Right ventricle myocardium superior (tissue), 1 donor: Measurements from ENCODE around the gene ARID5B. TPM values are rescaled to one million over a fixed set of nuclear protein-coding genes. Genes with fewer than 3 reads are reported as not detected.

Experiments used
- ATAC-seq: fragments of 200-7000 bp; cut with Tn5 transposase; one replicate; pipeline ENCODE4 v1.9.1; 2020; ENCODE audit warnings: mild to moderate bottlenecking; ENCODE audit not compliant: poor library complexity
- DNase-seq: peaks from one replicate; pipeline ENCODE4 v3.0.0-alpha.2; 2020
- intact Hi-C: fragments of 100-400 bp; cut with DNase I; formaldehyde crosslinking; loops from one replicate; pipeline ENCODE4 v1.11.2; 2022
- total RNA-seq: library from RNA; stranded (reverse); fragmentation: NEBNext Ultra II Directional; extraction: Animal tissue kit (Norgen Biotek cat#: 25700); gene quantifications from one replicate; pipeline ENCODE4 v1.2.1, GENCODE V29; 2021
- donor health status: DM: no; HTN: yes; CAD: no; lungs with severe emphysema.

The ARID5B gene
- total RNA-seq, 1 donor from 2014 or later: 13.2 TPM

DNA sequence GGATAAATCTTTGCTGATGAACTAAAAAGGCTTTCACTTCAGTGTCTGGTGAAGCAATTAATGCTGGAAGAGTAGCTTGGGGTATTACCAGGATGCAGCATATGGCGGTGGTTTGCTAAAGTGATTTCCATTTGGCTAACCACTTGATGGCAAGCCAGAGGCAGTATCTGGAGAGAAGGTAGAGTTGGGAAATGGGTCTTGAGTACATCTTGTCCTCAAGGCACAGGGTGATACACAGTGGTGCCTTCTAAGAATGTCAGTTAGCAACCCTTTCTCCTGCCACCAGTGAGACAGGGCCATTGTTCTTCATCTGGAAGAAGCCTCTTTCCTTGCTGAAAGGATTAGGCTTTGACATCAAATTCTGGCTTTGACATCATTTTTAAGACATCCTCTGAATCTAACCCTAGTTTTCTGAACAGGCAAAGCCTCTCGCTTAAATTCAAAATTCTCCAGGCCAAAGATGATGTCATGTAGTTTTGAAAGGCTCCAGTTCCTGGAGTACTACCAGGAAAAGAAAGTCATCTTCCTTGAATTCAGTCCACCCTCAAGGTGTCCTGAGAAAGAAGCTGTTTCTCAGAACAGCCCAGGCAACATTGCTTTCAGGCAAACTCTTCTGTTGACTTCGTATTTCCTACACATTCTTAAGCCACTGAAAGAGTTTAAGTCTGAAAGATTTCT is 162.4 kb downstream of the ARID5B start:
- ATAC-seq: peak; percentile 81
- intact Hi-C loops: no loop called here

DNA sequence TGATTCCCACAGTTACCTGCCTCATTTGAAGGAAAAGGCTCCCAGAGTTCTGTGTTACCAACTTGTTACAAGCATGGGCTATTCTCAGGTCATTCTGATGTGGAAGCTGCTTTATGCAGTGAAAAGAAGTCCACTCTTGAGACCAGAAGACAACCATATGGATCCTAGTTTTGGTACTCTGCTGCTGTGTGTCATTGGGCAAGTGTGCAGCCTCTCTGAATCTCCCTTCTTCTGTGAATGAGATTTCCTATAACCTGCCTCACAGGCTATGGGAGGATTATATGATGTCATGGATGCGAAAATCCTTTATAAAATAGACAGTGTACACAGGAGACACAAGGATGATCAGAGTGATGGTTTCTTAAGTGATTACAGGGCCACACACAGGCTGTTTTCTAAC is 166.1 kb downstream of the ARID5B start:
- intact Hi-C loops: no loop called here
- DNase-seq (no peak), ATAC-seq (no peak)

More for the DNA sequence above, 162.4 kb downstream of the ARID5B start:
- DNase-seq: no peak

DNA sequence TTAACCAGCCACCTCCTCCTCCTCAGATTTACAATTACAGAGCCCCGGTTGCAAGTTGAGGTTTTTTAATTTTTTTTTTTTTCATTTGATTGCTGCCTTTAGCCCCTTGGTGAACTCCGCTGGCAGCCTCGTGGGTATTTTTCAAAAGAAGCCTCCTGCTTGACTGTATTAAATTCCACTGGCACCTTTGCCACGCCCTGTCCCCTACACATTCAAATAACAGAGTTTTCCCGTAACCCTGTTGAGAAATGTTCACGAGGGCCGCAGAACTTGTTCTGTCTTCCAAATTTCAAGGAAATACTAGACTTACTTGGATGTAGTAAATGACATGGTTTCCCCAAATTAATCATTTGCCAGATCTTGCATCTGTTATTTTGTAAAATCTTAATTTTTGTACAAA is 167.0 kb downstream of the ARID5B start:
- DNase-seq (no peak), ATAC-seq (no peak)
- intact Hi-C loops: no loop called here

DNA sequence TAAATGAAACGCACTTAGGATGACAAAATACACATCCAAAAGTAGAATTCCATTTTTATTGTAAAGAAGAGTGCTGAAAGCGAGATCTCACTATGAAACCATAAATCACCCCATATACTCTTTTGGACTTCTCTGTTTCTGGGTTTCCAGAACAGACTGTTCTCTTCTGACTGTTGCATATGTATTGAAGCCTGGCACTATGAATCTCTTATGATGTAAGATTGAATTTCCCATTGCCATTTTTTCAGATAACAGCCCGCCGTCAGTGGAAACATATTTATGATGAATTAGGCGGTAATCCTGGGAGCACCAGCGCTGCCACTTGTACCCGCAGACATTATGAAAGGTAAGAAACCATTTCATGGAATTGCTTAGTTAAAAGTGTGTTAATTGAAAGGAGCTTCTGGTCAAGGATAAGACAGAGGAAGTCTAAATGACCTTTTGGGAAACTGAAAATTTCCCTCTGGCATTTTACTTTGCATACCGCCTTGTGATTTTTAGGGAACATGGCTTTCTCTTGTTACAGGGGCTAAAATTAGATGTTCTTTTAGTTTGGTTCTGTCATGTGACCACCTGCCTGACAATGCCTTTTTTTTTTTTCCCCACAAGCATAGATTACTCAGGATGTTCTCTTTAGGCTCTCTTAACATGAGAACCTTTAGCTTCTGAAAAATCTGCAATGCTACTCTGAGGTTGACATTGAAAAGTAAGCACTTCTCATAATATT is 168.1 kb downstream of the ARID5B start:
- DNase-seq: no peak

DNA sequence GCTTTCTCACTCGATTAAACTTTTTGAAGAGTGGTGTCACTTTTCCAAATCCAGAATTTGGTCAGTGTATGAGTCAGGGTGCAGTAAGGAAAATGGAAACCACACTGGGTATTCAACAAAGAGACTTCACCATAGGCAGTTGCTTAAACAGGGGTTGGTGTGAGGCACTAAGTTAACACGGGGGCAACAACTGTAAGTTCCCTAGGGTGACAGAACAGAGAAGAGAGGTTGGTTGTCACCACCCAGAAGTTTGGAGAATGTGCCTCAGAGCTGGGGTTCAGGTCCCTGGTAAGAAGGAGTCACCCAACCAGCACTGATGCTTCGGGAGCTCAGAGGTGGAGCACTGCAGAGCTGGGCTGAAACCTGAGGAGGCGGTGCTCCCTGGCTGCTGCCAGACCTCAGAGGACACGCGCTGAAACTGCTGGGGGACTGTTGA is 170.4 kb downstream of the ARID5B start:
- no peak for DNase-seq
- no peak for ATAC-seq
- intact Hi-C loops: no loop called here

More for the DNA sequence above, 168.1 kb downstream of the ARID5B start:
- intact Hi-C loops: no loop called here
- peak; percentile 74 for ATAC-seq

DNA sequence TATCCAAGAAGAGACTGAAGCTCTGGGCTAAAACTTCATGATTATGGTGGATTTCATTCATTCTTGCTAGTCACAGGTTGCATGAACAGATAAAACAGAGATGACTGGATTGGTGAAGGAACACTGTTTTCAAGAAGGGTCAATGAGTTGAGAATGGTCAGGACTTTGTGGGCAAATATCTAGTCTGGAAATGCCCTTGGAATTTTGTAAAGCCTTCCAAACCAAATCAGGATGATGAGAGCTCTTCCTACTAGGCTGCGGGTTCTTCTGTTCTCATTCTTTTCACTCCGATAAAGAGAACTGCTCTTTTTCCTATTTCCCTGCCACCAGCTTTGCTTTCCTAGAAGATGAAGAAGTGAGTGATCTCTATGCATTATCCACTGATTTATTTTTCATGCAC is 171.4 kb downstream of the ARID5B start:
- intact Hi-C loops: no loop called here
- ATAC-seq (no peak), DNase-seq (no peak)

DNA sequence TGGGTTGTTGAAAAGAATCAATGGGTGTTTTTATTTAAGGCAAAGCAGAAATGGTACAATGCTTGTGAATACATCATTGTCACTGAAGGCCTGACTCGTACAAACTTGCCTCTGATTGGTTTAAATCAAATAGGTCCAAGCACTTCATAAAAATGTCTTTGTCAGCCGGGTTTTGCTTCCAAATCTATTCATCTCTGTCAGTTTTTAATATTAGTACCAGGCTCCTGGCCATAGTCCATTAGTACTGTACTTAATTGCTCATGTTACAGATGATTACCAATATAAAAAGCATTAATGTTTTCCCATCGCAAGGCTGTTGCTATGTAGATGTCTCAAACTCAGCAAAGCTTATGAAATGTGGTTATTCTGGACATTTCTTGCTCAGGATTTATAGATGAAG is 171.9 kb downstream of the ARID5B start:
- ATAC-seq: no peak
- no peak for DNase-seq
- intact Hi-C loops: no loop called here

DNA sequence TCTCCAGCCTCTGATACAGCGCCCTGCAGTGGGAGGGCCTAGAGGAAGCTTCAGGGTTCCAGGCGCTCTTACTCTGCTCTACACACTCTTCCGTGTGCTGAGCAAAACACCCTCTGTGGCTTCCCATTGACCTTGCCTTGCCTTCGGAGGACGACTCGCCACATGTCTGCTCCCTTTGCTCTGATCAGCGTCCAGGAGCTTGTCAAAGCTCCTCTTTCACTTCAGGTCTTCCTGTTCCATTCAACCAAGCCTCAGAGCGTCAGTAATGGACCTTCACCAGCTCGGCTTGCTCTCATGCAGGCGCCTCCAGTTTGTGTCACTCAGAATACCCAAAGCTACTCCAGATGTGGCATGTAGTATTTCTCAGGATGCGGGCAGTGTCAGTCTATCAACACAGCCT is 173.9 kb downstream of the ARID5B start:
- intact Hi-C loops: no loop called here
- DNase-seq: no peak
- ATAC-seq: peak; percentile 68

DNA sequence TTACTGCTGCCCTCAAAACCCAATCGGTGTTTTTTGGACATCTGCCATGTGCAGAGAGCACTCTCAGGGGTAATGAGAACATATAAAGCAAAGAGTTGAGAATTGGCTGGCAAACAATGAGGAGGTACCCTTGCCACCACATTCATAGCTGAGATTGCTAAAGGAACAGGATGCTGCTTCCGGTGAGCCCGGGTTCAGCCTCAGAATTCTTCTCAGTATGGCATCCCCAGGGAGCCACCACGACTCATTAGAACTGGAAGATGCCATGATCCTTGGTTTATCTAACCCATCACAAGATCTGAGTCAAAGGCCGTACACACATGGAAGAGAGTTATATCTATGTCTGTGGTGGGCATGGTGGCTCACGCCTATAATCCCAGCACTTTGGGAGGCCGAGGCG is 174.4 kb downstream of the ARID5B start:
- ATAC-seq: no peak
- intact Hi-C loops: no loop called here

DNA sequence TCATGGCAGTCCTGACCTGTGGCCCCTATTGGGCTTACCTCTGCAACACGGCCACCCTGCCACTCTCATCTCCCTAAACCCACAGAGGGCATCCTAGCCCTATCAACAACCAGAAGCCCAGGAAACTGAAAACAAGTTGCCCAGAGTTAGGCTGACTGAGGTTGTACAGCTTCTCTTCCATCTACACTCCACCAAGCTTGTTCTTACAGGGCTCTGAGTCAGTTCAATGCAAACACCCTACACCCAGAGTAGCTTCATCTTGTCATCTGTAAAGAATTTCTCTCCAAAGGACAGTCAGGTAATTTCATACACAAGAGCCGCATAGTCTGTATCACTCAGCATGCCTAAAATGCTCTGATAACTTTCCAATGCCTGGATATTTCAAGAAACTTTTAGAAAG is 175.4 kb downstream of the ARID5B start:
- intact Hi-C loops: no loop called here
- ATAC-seq (no peak), DNase-seq (no peak)

More for the DNA sequence above, 174.4 kb downstream of the ARID5B start:
- no peak for DNase-seq

DNA sequence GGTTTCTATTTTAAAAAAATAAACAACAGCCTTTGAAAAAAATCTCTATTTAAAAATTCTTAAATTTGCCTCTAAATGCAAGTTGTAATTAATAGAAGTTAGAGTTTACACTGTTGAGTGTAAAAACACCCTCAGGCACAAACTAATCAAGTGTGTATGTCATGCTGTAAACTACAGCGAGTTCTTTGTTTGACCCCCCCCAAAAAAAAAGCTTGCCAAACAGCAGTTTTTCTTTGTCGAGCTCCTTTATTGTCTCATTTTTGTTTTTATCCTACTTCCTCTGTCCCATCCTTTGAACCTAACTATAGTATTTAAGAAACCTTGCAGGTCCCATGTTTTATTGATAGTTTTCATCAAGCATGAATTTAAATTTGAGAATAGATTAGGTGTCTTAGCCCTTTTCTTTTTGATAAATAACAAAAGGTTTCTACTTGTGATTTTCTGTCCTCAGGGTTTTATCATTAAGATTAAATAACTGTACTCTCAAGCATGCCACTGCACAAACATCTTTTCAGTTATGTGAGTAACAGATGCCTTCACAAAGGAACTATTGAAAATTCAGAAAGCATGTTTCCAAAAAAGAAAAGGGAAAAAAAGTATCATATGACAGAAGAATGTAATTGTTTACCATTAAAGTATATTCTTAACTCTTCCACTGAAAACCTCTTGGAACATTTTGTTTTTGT is 176.0 kb downstream of the ARID5B start:
- intact Hi-C loops: no loop called here
- no peak for DNase-seq
- ATAC-seq: no peak

DNA sequence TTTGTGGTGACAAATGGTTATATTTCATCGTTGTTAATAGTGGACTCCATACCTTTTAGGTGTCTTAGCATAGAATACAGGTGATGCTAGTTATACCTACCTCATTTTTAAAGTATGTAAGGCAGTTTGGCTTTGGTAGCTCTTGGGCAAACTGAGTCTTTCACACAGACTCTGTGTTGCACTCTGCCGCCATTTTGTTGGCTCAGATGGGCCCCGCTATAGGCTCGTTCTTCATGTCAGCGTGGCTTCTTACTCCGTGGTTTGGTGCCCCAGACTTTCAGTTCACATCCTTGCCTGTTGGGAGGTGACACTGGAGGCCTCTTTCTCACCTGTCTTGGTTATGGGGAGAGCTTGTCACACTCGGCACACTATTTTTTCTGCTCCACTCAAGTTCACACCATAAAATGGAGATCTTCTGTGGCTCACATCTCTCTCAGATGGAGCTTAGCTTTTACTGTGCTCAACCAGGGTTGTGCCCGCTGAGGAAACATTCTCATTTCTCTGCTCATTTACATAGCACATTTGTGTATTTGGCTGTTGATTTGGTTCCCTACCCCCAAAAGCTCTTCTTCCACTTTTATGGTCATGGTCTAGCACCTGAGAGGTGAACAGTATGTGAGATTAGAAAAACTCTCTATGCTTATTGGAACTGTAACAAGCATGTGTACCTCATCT is 178.5 kb downstream of the ARID5B start:
- no peak for ATAC-seq
- no peak for DNase-seq
- intact Hi-C loops: no loop called here

DNA sequence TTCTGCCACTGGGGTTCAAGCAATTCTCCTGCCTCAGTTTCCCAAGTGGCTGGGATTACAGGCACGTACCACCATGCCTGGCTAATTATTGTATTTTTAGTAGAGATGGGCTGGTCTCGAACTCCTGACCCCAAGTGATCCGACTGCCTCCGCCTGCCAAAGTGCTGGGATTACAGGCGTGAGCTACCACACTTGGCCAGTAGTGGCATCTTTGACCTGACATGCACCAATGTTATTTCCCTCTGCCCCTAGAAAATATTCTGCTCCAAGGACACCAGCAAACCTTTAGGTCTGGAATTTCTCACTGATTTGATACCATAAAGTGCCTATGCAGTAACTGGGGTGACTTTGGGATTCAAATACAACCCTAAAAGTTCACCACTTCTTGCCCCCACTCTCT is 179.4 kb downstream of the ARID5B start:
- ATAC-seq (no peak), DNase-seq (no peak)
- intact Hi-C loops: no loop called here

DNA sequence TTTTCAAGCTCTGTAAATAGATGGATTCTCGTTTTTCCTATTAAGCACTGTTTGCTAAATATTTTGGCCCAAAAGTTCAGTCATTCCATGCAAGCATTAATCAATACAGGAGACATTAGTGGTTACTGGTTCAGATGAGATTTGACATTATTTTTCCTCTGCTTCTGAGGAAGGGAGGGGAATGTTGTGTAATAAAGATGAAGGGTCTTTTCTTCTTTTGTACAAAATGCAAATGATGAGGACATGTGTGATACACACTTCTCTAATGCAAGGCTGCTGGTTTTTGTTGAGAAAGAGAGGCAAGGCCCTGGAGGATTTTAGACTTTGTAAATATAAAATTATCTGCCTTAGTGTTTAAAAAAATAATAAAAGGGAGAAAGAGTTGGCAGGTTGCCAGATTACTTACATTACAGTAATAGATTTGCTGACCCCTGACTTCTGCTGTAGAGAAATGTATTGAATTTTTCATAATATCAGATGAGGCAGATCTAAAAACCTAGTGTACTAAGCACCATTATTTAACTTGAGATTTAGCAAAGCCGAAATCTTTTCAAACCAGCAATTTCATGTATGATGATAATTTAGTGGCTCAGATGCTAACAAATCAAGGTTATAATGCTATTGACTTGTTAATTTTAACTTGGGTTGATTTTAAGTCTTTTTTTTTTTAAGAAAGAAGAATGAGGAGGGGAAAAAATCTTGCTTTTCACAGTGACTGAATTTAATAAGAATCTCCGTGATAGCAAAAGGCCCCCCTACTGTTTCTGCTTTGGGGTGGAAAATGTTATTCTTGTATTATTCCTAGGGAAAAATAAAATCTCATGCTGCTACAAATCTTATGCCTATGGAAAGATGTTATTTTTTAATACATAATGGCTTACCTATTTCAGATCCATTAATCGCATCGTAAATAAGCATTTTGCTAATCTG is 180.1 kb downstream of the ARID5B start:
- ATAC-seq: no peak

DNA sequence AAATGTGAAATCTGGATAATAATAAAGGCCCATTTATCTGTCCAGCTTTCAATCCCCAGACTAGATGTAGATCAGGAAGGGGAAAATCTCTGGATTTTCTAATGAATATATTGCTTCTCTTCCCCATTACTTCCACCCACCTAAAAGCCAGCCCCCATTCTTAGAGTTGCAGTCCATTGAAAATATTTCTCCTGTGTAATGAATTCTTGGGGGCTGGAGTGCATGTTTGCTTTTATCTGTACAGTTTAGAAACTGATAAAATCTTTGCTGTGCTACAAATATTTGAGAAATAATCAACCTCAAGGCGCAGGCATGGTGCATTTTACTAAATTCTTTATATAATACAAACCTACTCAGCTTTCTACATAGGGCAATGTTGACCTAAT is 180.8 kb downstream of the ARID5B start:
- DNase-seq: no peak
- intact Hi-C loops: no loop called here
- ATAC-seq: no peak

More for the DNA sequence above, 180.1 kb downstream of the ARID5B start:
- intact Hi-C loops: no loop called here
- DNase-seq: no peak

DNA sequence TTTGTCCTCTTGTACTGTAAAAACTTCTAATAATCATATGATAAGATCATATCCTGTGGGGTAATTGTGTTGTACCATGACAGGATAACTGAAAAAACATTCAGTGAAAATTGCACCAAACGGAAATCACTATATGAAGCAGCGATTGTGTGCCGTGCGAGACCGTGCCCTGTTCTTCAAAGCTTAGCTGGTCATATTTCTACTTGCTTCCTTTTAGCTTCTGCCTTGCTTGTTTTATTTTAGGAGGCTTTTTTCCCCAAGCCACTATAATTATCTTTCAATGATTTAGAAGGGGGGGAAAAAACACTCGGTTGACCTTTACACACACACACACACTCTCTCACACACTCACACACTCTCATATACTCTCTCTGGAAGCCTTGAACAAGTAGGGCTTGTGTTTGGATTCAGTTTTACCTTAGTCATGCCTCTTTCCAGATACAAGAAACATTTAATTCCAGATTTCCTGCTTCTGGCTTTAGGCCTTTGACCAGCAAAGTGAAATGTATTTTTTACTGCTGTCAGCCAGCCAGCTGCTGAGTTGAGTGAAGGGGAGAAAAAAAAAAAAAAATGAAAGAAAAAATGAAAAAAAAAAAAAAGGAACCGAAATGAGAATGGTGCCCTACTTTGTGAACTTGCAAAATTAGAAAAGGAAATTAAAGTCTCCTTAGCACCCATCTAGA is 181.4 kb downstream of the ARID5B start:
- DNase-seq: no peak
- peak; percentile 53 for ATAC-seq
- intact Hi-C loops: no loop called here

DNA sequence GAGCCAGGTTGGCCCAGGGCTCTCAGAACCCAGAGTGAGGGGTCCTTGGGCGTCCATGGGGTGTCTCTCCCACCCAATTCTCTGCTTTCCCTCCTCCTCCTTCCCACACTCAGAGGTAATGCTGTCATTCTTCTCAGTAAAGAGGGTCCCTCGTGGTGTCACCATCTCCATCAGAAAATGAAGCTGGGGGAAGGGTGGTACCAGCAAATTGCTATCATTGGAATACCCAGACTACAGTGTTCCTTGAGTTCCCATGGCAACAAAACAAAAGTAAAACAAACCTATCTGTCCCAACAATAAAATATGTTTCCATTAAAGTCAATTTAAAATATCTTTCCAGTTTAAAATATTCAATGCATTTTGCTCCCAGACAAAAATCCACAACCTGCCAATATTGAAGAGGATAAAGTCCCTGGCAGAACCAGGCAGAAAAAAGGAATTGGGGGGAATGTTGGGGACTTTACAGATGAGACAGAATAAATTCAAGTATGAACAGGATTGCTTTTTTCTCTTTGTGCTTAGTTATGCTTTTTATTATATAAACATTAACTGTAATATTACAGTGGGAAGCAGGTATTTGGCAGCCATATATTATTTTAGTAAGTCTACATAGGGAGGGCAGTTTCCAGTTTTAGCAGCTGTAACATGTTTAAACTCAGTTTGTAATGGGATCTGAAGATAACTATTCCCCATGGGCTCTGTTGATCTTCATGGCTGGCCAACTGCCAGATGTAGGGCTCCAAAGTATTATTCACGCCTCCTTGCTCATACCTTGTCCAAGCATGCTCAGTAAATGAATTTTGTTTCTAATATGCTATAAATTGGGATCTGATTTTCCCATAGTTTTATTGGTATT is 182.1 kb downstream of the ARID5B start:
- ATAC-seq (peak; percentile 88), DNase-seq (peak; percentile 74)
- intact Hi-C loops: no loop called here
